ENCODE results near the gene C15orf61. TPM values are rescaled to one million over a fixed set of nuclear protein-coding genes. Genes with fewer than 3 reads are reported as not detected.

C15orf61 gene
- total and polyA plus RNA-seq, 2 of the 13 experiments (the other 11 are each of a cell fraction or from before 2014, with no cell fraction given), result 2.1 to 6.6 TPM

DNA sequence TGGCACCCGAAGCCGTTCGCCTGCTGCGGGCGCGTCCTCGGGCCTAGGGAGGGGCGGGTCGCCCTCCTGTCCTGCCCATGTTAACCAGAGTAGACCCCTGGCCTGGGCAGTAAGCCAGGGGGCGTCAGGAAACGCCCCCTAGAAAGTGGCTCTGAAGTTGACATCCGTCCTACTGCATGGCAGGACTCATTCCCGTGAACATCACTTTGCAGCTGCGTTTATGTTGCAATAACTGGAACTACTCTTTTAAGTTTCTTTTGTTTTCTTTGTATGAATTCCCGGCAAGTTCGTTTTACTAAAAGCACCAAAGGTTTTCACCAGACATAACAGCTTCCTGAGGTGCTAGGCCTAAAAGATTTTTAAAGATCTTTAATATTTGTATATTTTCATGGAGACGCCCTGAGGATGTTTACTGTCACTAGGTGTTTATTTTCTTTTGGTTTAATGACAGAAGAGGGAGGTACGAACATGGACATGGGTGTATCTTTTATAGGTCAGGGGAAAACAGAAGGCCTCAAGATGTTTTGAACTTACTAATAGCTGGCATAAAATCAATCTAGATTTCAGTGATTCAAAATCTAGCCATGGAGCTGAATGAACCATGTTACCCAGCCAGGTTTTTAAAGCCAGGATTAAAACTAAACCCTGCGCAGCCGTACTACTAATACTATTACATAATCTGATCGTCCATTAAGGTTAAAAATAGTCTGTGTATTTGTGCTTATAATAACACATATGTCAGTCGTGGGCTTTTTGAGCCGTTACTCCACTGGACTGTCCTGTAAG lies 1.0 kb downstream of the C15orf61 start (continued):
- TF ChIP-seq CTCF (CRISPR knock-in tag; IDR thresholded peaks at IDR 0.05) (0 out of 2 replicates have a peak, but pooled peaks have one; percentile 9), ZNF766 (CRISPR knock-in tag; IDR thresholded peaks at IDR 0.05; ENCODE audit: borderline replicate concordance) (no peak), ZNF878 (CRISPR knock-in tag; IDR thresholded peaks at IDR 0.05) (0 out of 2 replicates have a peak, but pooled peaks have one; percentile 9), ZNF747 (CRISPR knock-in tag; IDR thresholded peaks at IDR 0.05; ENCODE audit: borderline replicate concordance) (peak; percentile 65; the same call in 1 of the 2 replicates), NR2F1 (CRISPR knock-in tag; IDR thresholded peaks at IDR 0.05) (no peak), ZNF605 (CRISPR knock-in tag; IDR thresholded peaks at IDR 0.05) (0 out of 2 replicates have a peak, but pooled peaks have one; percentile 1)
- TF ChIP-seq, protein P1, sequence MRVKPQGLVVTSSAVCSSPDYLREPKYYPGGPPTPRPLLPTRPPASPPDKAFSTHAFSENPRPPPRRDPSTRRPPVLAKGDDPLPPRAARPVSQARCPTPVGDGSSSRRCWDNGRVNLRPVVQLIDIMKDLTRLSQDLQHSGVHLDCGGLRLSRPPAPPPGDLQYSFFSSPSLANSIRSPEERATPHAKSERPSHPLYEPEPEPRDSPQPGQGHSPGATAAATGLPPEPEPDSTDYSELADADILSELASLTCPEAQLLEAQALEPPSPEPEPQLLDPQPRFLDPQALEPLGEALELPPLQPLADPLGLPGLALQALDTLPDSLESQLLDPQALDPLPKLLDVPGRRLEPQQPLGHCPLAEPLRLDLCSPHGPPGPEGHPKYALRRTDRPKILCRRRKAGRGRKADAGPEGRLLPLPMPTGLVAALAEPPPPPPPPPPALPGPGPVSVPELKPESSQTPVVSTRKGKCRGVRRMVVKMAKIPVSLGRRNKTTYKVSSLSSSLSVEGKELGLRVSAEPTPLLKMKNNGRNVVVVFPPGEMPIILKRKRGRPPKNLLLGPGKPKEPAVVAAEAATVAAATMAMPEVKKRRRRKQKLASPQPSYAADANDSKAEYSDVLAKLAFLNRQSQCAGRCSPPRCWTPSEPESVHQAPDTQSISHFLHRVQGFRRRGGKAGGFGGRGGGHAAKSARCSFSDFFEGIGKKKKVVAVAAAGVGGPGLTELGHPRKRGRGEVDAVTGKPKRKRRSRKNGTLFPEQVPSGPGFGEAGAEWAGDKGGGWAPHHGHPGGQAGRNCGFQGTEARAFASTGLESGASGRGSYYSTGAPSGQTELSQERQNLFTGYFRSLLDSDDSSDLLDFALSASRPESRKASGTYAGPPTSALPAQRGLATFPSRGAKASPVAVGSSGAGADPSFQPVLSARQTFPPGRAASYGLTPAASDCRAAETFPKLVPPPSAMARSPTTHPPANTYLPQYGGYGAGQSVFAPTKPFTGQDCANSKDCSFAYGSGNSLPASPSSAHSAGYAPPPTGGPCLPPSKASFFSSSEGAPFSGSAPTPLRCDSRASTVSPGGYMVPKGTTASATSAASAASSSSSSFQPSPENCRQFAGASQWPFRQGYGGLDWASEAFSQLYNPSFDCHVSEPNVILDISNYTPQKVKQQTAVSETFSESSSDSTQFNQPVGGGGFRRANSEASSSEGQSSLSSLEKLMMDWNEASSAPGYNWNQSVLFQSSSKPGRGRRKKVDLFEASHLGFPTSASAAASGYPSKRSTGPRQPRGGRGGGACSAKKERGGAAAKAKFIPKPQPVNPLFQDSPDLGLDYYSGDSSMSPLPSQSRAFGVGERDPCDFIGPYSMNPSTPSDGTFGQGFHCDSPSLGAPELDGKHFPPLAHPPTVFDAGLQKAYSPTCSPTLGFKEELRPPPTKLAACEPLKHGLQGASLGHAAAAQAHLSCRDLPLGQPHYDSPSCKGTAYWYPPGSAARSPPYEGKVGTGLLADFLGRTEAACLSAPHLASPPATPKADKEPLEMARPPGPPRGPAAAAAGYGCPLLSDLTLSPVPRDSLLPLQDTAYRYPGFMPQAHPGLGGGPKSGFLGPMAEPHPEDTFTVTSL (CRISPR knock-in tag; IDR thresholded peaks at IDR 0.05; ENCODE audit: borderline replicate concordance), result no peak
